GM12878 (cell line): ENCODE data around the gene ADM.

Source experiments
- CREB1 ChIP-seq: IDR thresholded peaks from 2 replicates; pipeline ENCODE4 v1.6.1; 2012; ENCODE audit warnings: low read depth, mild to moderate bottlenecking, inconsistent platforms
- CREM ChIP-seq: IDR thresholded peaks from 2 replicates; pipeline ENCODE4 v1.6.1; 2014; ENCODE audit warnings: antibody characterized with exemption, low read depth
- NFXL1 ChIP-seq: fragments of 450-650 bp; IDR thresholded peaks from 2 replicates; pipeline ENCODE4 v1.6.1; 2017; ENCODE audit warnings: antibody characterized with exemption, mild to moderate bottlenecking, borderline replicate concordance
- TF ChIP-seq, protein P1 (sequence below): IDR thresholded peaks from 2 replicates; pipeline ENCODE4 v1.6.1; 2011; ENCODE audit warnings: borderline replicate concordance, low read depth, mild to moderate bottlenecking, moderate library complexity, mixed read lengths, low read length; ENCODE audit not compliant: insufficient read depth; ENCODE audit errors: extremely low read length

DNA sequence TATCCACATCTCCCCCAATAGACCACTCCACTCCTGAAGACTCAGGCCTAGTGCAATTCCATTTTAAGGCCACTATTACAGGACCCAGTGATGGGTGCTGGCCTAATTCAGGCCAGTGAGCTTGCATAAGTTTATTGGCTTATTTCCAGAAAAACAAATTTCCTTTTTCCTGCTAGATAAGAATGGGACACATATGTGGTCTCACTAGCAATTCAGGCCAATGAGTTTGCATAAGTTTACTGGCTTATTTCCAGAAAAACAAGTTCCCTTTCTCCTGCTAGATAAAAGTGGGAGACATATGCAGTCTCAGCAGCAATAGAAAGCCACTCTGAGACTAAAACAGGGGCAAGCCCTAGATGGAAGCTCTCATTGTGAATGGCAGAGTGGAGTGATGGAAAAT is 22.4 kb downstream of the ADM start:
- no peak for TF ChIP-seq NFXL1
- no peak for TF ChIP-seq CREB1
- no peak for TF ChIP-seq CREM
- TF ChIP-seq, protein P1, sequence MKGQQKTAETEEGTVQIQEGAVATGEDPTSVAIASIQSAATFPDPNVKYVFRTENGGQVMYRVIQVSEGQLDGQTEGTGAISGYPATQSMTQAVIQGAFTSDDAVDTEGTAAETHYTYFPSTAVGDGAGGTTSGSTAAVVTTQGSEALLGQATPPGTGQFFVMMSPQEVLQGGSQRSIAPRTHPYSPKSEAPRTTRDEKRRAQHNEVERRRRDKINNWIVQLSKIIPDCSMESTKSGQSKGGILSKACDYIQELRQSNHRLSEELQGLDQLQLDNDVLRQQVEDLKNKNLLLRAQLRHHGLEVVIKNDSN: no peak
